Measurements from ENCODE around the gene MYBPC2.
A peak's percentile ranks its signal among the peaks of the same experiment; 100 is the strongest.
"Not testable (repeated sequence)": the region's sequence is repeated elsewhere in the genome, so short reads cannot be mapped to it uniquely, and the experiment has no call there.

Gene MYBPC2

DNA sequence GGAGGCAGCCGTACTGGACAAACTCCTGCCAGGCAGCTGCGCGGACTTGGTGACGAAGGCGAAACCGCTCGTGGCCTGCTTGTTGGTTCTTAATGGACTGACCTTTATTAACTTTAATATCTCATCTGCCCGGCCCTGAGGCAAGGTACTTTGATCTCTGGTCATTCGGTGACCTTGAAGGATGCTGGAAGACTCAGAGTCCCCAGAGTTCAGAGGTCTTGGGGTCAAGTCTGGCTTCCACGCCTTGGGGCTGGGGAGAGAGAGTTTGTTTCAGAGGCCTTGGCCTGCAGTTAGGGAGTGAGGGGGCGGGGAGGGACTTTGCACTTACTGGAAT lies 34.0 kb downstream of the MYBPC2 start:
- TF ChIP-seq, protein P1, sequence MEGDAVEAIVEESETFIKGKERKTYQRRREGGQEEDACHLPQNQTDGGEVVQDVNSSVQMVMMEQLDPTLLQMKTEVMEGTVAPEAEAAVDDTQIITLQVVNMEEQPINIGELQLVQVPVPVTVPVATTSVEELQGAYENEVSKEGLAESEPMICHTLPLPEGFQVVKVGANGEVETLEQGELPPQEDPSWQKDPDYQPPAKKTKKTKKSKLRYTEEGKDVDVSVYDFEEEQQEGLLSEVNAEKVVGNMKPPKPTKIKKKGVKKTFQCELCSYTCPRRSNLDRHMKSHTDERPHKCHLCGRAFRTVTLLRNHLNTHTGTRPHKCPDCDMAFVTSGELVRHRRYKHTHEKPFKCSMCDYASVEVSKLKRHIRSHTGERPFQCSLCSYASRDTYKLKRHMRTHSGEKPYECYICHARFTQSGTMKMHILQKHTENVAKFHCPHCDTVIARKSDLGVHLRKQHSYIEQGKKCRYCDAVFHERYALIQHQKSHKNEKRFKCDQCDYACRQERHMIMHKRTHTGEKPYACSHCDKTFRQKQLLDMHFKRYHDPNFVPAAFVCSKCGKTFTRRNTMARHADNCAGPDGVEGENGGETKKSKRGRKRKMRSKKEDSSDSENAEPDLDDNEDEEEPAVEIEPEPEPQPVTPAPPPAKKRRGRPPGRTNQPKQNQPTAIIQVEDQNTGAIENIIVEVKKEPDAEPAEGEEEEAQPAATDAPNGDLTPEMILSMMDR (IDR thresholded peaks at IDR 0.05; ENCODE audit: low read depth, low read length): no peak
- no peak overlapping the region for H3K4me3 ChIP-seq (replicated peaks in 1 of 2; ENCODE audit: low read depth in 2 of 2, low read length in 2 of 2)
- no peak for DNase-seq (ENCODE audit: low read depth in 2 of 2)

DNA sequence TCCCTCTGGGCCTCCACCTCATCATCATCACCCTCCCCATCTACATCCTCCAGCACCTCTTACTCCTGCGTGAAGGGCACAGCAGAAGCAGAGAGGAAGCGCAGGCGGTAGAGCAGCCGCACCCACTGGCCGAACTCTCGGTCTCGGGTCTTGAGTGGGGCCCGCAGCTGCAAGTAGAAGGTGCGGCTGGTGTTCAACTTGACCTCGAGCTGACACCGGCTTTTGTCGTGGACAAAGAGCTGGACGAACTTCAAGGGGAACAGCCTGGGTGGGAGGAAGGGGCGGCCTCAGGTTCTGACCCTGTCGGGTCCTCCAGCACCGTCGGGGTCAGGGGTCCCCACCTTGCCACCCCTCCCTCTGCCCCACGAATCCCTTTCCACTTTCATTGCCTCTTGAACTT lies 34.9 kb downstream of the MYBPC2 start:
- DNase-seq (ENCODE audit: low read depth in 2 of 2): no peak
- TF ChIP-seq, protein P1 (IDR thresholded peaks at IDR 0.05; ENCODE audit: low read depth, low read length): no peak

DNA sequence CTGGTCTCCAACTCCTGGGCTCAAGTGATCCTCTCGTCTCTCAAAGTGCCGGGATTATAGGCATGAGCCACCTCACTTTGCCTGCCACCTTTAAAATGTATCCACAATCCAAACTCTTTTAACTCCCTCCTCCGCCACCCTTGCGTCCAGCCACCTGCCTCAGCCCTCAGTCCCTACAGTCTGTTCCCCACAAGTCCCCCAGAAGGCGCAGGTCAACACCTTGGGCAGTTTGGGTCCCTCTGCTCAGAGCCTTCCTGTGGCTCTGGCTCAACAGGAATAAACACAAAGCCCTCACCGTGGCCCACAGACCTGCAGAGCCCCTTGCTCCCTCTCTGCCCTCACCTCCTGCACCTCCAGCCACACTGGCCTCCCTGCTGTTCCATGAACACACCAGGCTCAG lies 36.1 kb downstream of the MYBPC2 start:
- no peak for DNase-seq (ENCODE audit: low read depth in 2 of 2)
- no peak overlapping the region for H3K4me3 ChIP-seq (replicated peaks in 1 of 2; ENCODE audit: low read depth in 2 of 2, low read length in 2 of 2)
- TF ChIP-seq, protein P1 (IDR thresholded peaks at IDR 0.05; ENCODE audit: low read depth, low read length): no peak

More for the DNA sequence above, 34.9 kb downstream of the MYBPC2 start:
- H3K4me3 ChIP-seq (replicated peaks in 1 of 2; ENCODE audit: low read depth in 2 of 2, low read length in 2 of 2): no peak overlapping the region

DNA sequence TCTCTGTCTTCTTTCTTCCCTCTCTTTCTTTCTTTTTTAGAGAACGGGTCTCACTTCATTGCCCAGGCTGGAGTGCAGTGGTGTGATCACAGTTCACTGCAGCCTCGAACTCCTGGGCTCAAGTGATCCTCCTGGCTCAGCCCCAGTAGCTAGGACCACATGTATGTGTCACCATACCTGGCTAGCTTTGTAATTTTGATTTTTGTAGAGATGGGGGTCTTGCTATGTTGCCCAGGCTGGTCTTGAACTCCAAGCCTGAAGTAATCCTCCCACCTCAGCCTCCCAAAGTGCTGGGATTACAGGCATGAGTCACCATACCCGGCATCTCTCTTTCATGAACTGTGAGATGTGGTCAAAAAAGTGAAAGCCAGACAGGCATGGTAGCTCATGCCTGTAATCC lies 40.6 kb downstream of the MYBPC2 start:
- not testable (repeated sequence) for H3K4me3 ChIP-seq (replicated peaks in 1 of 2; ENCODE audit: low read depth in 2 of 2, low read length in 2 of 2); DNase-seq (ENCODE audit: low read depth in 2 of 2)

DNA sequence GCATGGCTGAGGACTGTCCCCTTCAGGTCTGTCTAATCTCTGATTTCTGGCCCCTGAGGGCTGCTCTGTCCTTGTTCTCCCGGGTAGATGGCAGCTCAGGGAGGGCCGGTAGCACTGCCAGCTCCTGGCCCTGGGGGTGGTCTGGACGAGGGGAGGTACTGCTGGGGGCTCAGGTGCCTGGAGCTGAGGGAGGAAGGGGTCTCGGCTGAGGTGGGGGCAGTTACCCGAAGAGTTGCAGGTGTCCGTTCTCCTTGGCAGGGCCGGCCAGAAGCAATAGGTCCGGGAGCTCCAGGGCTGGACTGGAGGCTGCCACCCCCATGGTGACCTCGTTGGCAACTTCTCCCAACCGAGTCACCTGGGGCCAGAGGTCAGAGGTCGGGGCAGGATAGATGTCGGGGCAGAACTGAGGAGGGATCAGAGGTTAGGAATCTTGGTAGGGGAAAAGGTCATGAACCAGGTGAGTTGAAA lies 42.4 kb downstream of the MYBPC2 start:
- no peak overlapping the region for H3K4me3 ChIP-seq (replicated peaks in 1 of 2; ENCODE audit: low read depth in 2 of 2, low read length in 2 of 2)
- TF ChIP-seq, protein P1 (IDR thresholded peaks at IDR 0.05; ENCODE audit: low read depth, low read length): no peak
- DNase-seq (ENCODE audit: low read depth in 2 of 2): no peak

DNA sequence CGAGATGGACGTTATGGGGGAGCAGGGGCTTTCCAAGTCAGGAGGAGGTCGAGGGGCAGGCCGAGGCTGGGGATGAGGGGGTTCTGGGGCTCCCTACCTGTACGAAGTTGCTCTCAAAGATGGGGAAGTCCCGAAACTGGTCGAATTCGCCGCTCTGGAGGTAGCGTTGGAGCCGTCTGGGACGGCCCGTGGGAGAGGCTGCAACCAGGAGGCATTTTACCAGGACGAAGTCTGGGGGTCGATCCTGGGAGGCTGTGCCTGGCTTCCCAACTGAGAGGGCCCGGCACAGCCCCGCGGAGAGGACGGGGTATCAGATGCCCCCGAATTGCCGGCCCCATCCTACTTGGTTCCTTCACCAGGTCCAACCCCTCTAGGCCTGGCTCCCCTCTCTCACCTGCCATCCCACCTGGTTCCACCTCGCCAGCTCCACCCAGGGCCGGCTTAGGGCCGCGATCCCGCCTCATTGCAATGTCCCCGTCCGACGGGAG lies 43.1 kb downstream of the MYBPC2 start:
- DNase-seq (ENCODE audit: low read depth in 2 of 2): no peak
- H3K4me3 ChIP-seq (replicated peaks in 1 of 2; ENCODE audit: low read depth in 2 of 2, low read length in 2 of 2): no peak overlapping the region
- TF ChIP-seq, protein P1 (IDR thresholded peaks at IDR 0.05; ENCODE audit: low read depth, low read length): no peak

DNA sequence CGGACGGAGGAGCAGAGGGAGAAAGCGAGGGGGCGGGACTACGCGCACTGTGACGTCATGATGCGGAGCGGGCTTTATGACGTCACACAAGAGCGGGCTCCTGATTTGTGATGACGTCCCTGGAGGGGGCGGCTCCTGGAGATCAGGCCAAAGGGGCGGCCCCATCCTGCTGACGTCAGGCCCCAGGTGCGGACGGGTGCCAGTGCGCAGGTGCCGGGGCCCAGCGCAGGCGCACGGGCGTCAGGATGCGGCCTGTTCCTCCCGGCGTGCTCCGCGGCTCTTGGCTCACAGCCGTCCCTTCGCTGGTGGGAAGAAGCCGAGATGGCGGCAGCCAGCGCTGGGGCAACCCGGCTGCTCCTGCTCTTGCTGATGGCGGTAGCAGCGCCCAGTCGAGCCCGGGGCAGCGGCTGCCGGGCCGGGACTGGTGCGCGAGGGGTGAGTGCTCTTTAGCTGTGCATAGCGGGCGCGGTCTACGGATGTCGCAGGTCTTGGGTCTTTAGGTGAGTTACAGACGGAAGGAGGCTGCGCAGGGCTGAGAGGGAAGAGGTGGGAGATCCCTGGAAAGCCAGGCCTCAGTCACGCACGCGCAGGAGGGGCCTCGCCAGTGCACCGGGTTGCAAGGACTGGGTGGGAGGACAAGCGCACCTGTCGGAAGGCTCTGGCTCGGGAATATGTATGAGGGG lies 43.7 kb downstream of the MYBPC2 start, which contains the start of the genes EMC10 and GARIN5A:
EMC10 (plus strand) TSS at position 284 of the 683 bp plus-strand sequence; CDS start at position 322, 38 bp downstream.
GARIN5A (minus strand) TSS at position 625 of the 683 bp plus-strand sequence; CDS start at position 165, 460 bp downstream.
- peak; percentile 95 to 96 for DNase-seq (ENCODE audit: low read depth in 2 of 2)
- TF ChIP-seq, protein P1 (IDR thresholded peaks at IDR 0.05; ENCODE audit: low read depth, low read length): no peak
- peak within 1 kb of the TSS; percentile 90 to 92 for H3K4me3 ChIP-seq (replicated peaks in 1 of 2; ENCODE audit: low read depth in 2 of 2, low read length in 2 of 2)
